ENCODE measurements around the gene TNS3.

TNS3 gene

DNA sequence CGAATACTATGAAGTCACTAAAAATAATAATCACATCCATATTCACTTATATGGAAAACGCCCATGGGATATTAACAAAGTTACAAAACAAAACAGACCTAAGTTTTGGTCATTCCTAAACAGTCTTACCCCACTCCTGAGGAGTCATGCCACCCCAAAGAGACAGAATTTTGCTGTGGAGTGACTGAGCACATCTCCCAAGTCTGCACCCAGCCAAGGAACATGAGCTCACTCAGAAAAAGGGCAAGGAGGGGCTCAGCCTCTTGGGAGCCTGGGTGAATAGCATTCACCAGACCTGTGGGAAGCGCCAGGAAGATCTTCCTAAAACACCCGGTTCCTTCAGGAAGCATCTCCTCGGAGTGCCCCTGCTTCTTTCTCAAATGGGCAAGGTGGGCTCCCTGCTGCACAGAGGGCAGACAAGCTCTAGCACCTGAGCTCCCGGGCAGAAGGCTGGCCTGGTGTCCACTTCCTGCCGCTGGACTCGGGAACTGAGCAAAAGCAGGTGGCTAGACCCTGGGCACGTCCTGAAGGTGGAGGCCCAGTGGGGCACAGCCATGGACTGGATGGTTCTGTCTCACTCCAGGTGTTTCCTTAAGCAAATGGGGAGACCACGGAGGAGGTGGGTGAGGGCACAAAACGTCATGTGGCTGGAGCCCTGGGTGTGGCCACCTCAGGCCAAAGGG, 31.0 kb downstream of the TNS3 start:
- TF ChIP-seq EZH2phosphoT487 (IDR thresholded peaks at IDR 0.05; ENCODE audit: low read length) (no peak), EZH2 (optimal IDR thresholded peaks at IDR 0.05; ENCODE audit: low read depth, low read length) (no peak), CTCF (IDR thresholded peaks at IDR 0.05; ENCODE audit: low read length) (no peak)
- Histone ChIP-seq H3K9me2 (replicated peaks; ENCODE audit: insufficient read depth, low read length) (no peaks in the 10 kb centered on the region), H3K79me2 (ENCODE audit: low read length) (peaks cover 9% of the 10 kb centered on the region), H3K4me1 (ENCODE audit: low read length) (no peaks in the 10 kb centered on the region), H3K27ac (ENCODE audit: low read length) (no peak overlapping the region), H3K9ac (ENCODE audit: low read length) (no peak overlapping the region), H3K4me3 (ENCODE audit: low read length) (no peak overlapping the region), H4K20me1 (ENCODE audit: insufficient read depth, low read length) (no peaks in the 10 kb centered on the region), H3K36me3 (replicated peaks; ENCODE audit: insufficient read depth, low read length) (no peaks in the 10 kb centered on the region), H3K9me3 (replicated peaks; ENCODE audit: insufficient read depth, low read length) (no peaks in the 10 kb centered on the region), H2AFZ (ENCODE audit: low read length) (no peak overlapping the region), H3K4me2 (ENCODE audit: low read depth, low read length) (no peak overlapping the region), H3F3A (ENCODE audit: insufficient read depth, low read length) (no peaks in the 10 kb centered on the region), H3K27me3 (replicated peaks; ENCODE audit: insufficient read depth, low read length) (no peaks in the 10 kb centered on the region)
- no peak for DNase-seq

DNA sequence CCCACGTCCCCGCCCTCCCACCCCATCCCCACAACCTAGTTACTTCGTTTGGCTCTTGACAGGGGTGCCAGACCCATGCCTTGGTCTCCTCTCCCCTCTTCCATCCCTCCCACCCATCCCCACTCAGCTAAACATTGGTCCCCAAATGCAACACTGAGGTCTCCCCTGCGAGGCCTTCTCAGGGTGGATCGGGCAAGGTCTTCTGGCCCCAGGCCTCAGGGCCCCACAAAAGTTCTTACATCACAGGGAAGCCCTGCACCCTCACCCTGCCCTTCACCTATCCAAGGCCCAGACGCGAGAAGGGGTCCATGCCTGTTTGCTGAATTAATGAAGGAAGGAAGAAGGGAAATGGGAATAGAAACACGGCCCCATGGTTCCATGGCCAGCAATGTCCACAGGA, 32.0 kb downstream of the TNS3 start:
- H3K27me3 ChIP-seq (replicated peaks; ENCODE audit: insufficient read depth, low read length): no peaks in the 10 kb centered on the region
- H2AFZ ChIP-seq (ENCODE audit: low read length): no peak overlapping the region
- TF ChIP-seq CTCF (IDR thresholded peaks at IDR 0.05; ENCODE audit: low read length) (no peak), EZH2phosphoT487 (IDR thresholded peaks at IDR 0.05; ENCODE audit: low read length) (no peak), EZH2 (optimal IDR thresholded peaks at IDR 0.05; ENCODE audit: low read depth, low read length) (no peak)
- no peaks in the 10 kb centered on the region for H3K9me3 ChIP-seq (replicated peaks; ENCODE audit: insufficient read depth, low read length)
- no peaks in the 10 kb centered on the region for H3F3A ChIP-seq (ENCODE audit: insufficient read depth, low read length)
- no peak for DNase-seq
- H3K4me1 ChIP-seq (ENCODE audit: low read length): no peaks in the 10 kb centered on the region
- no peaks in the 10 kb centered on the region for H3K9me2 ChIP-seq (replicated peaks; ENCODE audit: insufficient read depth, low read length)
- no peaks in the 10 kb centered on the region for H3K36me3 ChIP-seq (replicated peaks; ENCODE audit: insufficient read depth, low read length)
- no peak overlapping the region for H3K4me3 ChIP-seq (ENCODE audit: low read length)
- H3K27ac ChIP-seq (ENCODE audit: low read length): no peak overlapping the region
- H4K20me1 ChIP-seq (ENCODE audit: insufficient read depth, low read length): no peaks in the 10 kb centered on the region
- H3K9ac ChIP-seq (ENCODE audit: low read length): no peak overlapping the region
- peaks cover 14% of the 10 kb centered on the region for H3K79me2 ChIP-seq (ENCODE audit: low read length)
- H3K4me2 ChIP-seq (ENCODE audit: low read depth, low read length): no peak overlapping the region

DNA sequence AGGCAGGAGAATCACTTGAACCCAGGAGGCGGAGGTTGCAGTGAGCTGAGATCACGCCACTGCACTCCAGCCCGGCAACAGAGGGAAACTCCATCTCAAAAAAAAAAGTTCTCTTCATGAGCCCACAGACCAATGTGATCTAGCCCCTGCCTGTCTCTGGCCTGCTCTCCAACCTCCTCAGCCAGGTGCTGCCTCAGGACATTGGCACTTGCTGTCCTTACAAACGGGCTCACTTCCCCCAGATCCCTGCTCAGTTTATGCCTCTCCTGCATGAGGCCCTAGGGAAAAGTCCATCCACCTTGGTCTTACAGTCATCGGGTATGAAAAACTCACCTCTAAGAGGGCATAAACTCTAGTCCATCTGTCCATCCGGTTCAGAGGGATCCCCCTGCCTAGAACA, 32.5 kb downstream of the TNS3 start:
- no peaks in the 10 kb centered on the region for H3F3A ChIP-seq (ENCODE audit: insufficient read depth, low read length)
- TF ChIP-seq CTCF (IDR thresholded peaks at IDR 0.05; ENCODE audit: low read length): no peak
- no peak for TF ChIP-seq EZH2phosphoT487 (IDR thresholded peaks at IDR 0.05; ENCODE audit: low read length)
- TF ChIP-seq EZH2 (optimal IDR thresholded peaks at IDR 0.05; ENCODE audit: low read depth, low read length): no peak
- no peak overlapping the region for H3K4me3 ChIP-seq (ENCODE audit: low read length)
- H3K9me2 ChIP-seq (replicated peaks; ENCODE audit: insufficient read depth, low read length): no peaks in the 10 kb centered on the region
- H3K27me3 ChIP-seq (replicated peaks; ENCODE audit: insufficient read depth, low read length): no peaks in the 10 kb centered on the region
- no peaks in the 10 kb centered on the region for H3K9me3 ChIP-seq (replicated peaks; ENCODE audit: insufficient read depth, low read length)
- no peaks in the 10 kb centered on the region for H3K4me1 ChIP-seq (ENCODE audit: low read length)
- no peak overlapping the region for H3K27ac ChIP-seq (ENCODE audit: low read length)
- no peak overlapping the region for H3K4me2 ChIP-seq (ENCODE audit: low read depth, low read length)
- H3K79me2 ChIP-seq (ENCODE audit: low read length): peaks cover 14% of the 10 kb centered on the region
- no peaks in the 10 kb centered on the region for H4K20me1 ChIP-seq (ENCODE audit: insufficient read depth, low read length)
- H3K9ac ChIP-seq (ENCODE audit: low read length): no peak overlapping the region
- no peaks in the 10 kb centered on the region for H3K36me3 ChIP-seq (replicated peaks; ENCODE audit: insufficient read depth, low read length)
- H2AFZ ChIP-seq (ENCODE audit: low read length): no peak overlapping the region
- no peak for DNase-seq
